ENCODE results near the gene ALG1L2. TPM values are rescaled to one million over a fixed set of nuclear protein-coding genes. Genes with fewer than 3 reads are reported as not detected.
"Not testable (repeated sequence)": the region's sequence is repeated elsewhere in the genome, so short reads cannot be mapped to it uniquely, and the experiment has no call there.

ALG1L2 gene
- total RNA-seq, 1 donor from 2014 or later: not detected

DNA sequence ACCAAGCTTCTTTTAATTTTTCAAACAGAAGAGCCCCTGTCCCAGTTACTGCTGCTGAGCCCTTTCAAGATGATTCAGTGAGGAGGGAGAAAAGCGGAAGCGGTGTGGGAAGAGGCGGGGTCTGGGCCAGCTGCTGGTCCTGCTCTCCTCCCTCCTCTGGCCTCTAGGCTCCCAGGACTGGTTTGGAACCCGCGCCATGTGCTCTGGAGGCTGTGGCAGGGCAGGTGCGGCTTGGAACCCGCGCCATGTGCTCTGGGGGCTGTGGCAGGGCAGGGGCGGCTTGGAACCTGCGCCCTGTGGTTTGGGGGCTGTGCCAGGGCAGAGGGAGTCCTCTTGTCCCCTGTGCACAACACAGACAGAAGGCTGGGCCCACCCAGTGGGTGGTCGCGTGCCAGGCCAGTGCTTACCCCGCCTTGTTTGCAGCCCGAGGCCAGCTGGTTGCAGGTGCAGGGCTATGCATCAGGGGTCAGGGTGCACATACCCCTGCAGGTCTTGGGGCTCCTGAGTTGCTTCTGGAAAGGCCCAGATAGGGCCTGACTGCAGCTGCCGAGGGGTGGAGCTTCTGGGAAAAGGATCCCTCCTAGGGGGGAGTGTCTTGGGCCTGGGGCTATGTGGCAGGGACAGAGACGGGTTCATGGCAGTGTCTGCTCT lies 12.2 kb downstream of the ALG1L2 start:
- intact Hi-C loops (cut with micrococcal nuclease): loop anchor here (1.0 to 5.0 kb wide), 3 partner anchors 17 to 654 kb away; partner anchors contain the start of genes IFT122 and TMCC1

DNA sequence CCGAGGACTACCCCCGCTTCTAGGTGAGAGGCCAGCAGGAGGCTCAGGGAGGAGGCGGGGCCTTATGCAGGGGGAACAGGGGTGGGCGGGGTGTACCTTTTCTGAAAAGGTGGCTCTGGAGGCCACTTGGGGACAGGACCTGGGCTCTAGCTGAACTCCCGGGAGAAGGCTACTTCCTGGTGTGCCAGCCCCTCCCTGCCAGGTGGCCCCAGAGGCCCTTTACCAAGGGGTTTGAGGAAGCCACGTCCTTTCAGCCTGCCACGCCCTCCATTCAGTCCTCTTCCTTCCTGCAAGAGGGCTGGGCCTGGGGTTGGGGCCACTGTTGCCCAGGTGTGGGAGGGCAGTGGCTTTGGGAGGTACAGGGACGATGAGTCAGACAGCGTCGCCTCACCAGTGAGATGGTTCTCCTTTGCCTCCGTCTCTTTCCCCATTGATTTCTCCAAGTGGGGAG lies 12.9 kb downstream of the ALG1L2 start:
- intact Hi-C loops (cut with micrococcal nuclease): loop anchor here (1.0 to 5.0 kb wide), 2 partner anchors 202 to 654 kb away; partner anchors contain the start of genes IFT122 and TMCC1

DNA sequence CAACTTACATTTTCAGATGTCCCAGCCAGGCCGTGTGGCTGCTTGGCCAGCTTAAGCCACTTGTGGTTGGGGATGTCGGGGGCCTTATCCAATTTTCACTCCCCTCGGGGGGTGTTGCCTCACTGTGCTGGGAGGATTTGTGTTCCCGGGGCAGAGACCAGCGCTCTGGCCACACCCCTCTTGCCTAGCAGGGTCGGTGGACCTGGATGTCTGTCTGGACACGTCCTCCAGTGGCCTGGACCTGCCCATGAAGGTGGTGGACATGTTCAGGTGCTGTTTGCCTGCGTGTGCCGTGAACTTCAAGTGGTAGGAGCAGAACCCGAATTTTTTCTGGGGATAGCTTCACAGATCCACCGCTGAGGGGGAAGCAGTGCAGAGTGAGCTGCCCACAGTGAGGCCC lies 14.2 kb downstream of the ALG1L2 start:
- intact Hi-C loops (cut with micrococcal nuclease): loop anchor here (5.0 kb wide), 1 partner anchor 469 kb away; no protein-coding TSS in a partner anchor

DNA sequence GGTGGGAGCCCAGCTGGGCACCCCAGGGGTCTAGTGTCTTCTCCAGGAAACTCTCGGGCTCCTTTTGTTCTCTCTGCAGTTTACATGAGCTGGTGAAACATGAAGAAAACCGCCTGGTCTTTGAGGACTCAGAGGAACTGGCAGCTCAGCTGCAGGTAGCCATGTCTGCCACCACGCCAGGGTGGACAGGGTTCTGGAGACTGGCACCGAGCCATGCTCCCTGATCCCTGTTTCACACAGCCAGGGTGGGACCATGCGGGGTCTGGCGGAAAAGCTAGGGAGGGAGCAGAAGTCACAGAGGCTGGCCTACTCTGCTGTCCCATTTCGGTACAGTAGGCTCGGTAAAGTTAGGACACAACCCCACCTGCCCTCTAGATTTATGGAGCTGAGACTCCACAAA lies 15.5 kb downstream of the ALG1L2 start:
- intact Hi-C loops (cut with micrococcal nuclease): loop anchor here (5.0 kb wide), 1 partner anchor 470 kb away; no protein-coding TSS in a partner anchor

DNA sequence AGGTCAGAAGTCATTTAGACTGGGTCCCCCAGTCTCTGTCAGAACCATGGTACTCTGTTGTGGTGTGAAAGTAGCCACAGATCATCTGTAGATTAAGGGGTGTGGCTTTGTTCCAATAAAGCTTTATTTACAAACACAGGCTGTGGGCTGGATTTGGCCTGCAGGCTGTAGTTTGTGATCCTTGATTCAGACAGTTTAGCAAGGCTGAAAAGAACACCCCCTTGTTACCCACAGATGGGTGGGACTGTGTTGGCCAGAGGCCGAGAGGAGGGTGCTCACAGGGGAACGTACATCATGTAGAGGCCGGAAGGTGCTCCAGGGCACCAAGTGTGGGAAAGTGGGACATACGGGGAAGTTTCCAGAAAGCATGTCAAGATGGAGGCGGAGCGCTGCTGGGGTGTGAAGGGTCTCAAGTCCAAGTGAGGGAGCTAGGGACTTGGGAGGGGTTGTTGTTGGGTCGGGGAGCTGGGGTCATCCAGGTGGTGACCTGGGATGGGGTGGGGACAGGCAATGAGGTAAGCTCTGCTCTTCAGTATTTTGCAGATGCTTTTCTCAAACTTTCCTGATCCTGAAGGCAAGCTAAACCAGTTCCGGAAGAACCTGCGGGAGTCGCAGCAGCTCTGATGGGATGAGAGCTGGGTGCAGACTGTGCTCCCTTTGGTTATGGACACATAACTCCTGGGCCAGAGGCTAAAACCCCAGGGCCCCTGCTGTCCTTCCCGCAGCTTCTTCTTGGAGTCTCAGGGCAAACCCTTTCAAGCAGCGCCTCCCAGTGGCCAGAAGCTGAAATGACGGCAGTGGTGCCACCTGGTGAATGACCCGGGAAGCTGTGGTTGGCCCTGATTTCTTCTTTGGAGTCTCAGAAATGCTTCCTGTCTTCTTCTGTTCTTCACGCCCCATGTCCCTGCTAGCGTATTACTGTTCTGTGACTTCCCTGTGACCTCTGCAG lies 16.3 kb downstream of the ALG1L2 start:
- intact Hi-C loops (cut with micrococcal nuclease): loop anchor here (1.0 to 5.0 kb wide), 3 partner anchors 72 to 471 kb away; no protein-coding TSS in a partner anchor

DNA sequence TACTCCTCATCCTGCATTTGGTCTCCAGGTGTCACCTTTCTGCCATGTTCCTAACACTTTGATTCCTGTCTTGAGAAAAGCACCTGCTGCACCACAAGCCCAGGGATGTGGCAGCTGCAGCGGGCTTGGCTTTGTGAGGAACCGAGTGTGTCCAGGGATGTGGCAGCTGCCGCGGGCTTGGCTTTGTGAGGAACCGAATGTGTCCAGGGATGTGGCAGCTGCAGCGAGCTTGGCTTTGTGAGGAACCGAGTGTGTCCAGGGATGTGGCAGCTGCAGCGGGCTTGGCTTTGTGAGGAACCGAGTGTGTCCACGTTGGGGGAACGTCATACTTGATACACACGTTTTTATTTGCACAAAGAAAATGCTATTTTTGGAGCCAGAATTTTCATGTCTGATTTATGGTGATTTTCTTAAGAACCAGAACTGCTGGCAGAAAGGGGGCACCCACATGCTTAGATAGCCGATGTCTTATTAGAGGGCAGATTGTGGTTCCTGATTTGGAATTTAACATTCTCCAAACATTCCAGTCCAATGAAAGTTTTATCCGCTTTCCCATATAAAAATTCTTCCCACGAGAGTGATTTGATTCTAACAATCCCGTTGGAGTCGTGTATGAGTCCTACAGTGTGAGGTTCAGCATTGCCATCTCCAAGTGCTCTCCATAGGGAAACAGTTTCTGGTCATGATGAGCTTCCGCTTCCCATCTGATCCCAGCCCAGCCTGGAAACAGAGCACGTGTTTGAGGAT lies 17.2 kb downstream of the ALG1L2 start:
- intact Hi-C loops (cut with micrococcal nuclease): loop anchor here (1.0 to 5.0 kb wide), 3 partner anchors 73 to 472 kb away; no protein-coding TSS in a partner anchor

DNA sequence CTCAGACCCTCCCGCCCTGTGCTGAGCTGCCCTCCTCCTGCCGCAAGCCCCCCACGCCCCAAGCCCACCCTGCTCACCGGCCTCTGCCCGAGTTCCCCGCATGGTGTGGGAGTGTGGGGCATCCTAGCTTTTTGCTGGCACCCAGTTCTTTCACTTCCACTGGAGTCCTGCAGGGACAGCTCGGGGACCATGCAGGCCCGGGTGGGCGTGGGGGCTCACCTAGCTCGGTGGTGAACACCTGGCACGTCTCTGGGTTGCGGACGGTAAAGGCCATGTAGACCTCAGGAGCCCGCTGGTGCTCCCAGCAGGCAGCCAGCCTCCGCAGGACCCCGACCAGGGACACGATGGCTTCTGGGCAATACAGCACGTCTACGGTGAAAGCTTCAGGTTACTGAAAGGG lies 20.9 kb downstream of the ALG1L2 start:
- intact Hi-C loops (cut with micrococcal nuclease): not testable (repeated sequence)

DNA sequence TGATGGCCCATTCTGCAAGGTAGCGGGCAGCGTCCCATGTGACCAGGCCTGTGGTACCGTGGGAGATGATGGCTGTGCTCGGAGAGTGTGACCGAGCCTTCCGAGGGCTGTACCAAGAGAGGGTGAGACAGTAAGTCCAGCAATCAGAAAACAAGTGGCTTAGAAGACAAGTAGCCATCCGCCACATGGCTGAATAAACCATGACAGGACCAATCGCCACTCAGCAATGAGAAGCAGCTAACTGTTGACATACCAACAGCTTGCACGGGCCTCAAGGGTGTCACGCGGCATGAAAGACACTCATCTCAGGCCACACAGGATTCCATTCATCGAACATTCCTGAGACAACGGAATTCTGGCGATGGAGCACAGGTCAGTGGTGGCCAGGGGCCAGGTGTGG lies 22.6 kb downstream of the ALG1L2 start:
- intact Hi-C loops (cut with micrococcal nuclease): not testable (repeated sequence)

DNA sequence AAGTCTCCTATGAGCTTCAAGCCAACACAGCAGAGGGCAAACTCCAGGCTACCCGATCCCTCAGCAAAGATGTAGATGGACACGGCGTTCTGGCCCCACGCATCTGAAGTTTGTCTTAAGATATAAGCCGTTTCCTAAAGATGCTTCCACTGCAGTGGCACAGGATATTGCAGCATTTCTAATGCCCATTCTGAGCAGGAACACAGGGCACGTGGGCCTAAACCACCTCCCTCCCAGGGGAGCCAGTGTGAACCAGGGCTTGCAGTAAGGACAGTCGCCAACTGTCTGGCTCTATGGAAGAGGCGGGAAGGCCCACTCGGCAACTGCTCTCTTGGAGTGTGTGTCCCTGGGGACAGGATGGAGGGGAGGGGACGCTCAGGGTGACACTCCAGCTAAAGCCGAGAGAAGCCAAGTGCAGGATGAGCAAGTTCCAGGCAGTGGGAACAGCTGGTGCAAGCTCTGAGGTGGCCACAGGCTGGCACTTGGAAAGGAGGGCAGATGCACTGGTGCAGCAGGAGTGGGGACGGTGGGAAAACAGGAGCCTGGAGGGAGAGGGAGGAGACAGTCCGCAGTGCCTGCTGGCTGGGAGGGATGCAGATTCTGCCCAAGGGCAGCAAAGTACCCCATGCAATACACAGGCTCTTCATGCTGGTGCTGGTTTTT lies 25.8 kb downstream of the ALG1L2 start:
- intact Hi-C loops (cut with micrococcal nuclease): loop anchor here (2.0 kb wide), 1 partner anchor 283 kb away; no protein-coding TSS in a partner anchor

DNA sequence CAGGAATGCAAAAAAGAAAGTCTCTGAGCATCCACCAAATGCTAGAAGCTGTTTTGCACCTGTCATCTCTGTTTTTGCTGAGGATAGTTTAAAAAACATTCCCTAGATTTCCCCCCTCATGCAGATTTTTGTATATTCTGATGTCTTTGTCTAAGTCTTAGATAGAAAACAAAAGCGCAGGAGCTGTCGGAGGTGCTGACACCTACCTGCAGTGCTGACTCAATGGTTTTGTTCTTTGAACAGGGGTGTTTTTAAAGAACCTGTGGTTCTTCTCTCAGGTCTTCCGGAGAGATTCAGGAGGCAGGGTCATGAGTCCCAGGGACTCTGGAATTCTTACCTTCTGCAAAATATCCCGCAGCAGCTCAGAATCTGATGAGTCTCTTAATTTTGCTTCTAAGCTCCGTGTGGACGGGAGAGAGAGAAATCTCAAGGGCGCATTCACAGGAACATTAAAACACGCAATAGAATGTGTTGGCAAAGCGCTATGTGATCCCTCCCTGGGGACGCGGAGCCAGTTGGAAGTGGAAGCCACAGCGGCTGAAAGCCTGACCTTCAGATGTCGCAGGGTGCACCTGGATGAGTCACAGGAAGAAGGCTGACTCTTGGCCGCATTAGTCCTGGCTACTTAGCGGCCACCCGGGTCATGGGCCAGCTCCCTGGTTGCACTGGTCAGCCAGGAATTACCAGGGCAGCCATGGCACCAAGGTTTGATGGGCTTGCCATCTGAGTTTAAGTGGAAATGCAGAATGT lies 27.4 kb downstream of the ALG1L2 start:
- intact Hi-C loops (cut with micrococcal nuclease): not testable (repeated sequence)

DNA sequence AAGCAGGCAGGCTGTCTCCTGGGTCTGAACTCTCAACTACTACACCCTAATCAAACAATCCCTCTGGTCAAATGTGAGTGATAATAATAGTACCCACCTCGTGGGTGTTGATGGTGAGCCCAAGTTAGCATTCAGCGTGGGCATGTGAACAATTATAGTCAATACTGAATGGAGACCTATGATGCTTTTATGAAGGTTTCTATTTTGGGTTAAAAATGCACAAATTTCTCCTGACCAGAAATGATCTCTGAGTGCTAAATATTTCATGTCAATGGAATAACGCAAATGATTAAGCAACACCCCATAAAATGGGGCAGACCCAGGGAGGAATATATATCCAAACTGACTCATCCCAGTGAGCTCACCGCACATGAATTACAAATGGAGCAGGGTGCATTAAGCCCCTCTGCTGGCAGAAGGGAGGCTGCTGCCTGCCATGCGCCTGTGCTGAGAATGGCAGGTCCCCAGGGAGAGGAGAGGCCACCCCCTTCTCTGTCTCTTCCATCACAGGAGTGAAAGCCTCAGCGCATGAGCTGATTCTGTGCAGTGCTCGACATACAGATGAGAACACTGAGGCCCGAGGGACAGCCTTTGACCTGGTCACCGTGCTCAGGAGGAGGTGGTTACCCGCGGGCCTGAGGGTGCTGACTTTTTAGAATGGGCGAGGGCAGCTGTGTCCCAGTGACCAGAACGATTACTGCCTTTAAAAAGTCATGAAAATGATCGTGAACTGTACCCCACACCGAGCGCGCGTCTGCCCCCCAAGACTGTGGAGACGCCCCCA lies 28.9 kb downstream of the ALG1L2 start:
- intact Hi-C loops (cut with micrococcal nuclease): loop anchor here (1.0 to 5.0 kb wide), 12 partner anchors 17 to 988 kb away; partner anchors contain the start of genes ASTE1, ATP2C1, IFT122 and NEK11

DNA sequence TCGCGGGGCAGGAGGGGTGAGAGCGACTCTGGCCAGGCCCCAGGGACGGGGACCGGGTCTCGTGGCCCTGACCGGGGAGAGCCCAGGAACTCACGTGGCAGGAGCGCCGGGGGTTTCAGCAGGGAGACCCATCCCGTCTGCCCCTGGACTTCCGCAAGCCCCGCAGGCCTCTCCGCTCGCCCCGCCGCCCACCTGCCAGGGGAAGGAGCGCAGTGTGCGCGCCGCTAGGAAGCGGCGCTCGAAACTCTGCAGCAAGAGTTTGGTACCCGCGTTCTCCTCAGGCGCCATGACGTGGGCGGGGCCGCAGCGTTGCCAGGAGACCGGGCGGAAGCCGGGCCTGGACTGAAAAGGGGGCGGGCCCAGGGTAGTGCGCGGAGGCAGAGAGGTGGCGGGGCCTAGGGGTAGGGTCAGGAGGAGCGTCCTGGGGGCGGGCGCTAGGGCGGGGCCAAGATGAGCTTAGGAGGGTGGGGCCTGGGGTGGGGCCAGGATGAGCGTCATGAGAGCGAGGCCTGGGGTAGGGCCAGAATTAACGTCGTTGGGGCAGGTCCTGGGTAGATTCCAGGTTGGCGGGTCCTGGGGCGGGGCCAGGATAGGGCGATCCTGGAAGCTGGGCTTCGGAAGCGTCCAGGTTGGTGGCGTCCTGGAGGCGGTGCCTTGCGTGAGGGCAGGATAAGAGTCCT lies 29.7 kb downstream of the ALG1L2 start:
- intact Hi-C loops (cut with micrococcal nuclease): loop anchor here (1.0 to 5.0 kb wide), 12 partner anchors 18 to 989 kb away; partner anchors contain the start of genes ASTE1, ATP2C1, IFT122 and NEK11

DNA sequence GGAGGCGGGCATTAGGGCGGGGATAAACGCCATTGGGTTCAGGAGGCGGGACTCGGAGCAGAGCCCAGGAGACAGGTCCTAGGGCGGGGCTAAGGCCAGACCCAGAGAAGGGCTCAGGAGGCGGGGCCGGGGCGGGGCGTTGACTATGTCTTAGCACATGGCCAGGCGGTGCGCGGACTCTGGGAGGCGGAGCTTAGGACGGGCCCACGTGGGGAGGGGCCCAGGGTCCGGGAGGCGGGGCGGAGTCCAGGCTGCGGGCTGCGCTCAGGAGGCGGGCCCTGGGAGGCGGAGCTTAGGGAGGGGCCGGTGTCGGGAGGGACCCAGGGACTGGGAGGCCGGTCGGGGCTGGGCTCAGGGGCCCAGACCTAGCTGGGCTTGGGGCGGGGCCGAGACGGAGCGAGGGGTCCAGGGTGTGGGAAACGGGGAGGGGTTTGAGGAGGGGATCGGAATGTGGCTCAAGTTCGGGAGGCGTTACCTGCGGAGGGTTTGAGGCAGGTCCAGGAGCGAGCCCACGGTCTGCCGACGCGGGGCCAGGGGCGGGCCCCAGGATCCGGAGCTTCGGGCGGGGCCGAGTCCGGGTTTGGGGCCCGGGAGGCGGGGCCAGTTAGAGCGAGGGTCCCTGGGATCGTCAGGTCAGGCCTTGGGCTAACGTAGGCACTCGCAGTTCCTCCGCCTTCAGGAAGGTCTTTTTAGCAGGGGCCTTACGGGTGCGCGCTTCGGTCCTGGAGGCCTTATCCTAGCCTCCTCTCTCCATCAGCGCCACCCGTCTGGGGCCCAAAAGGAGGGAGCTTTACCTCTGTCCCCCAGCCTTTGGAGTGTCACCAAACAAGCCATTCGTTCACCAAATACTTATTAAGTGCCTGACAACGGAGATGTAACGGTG lies 30.5 kb downstream of the ALG1L2 start:
- intact Hi-C loops (cut with micrococcal nuclease): loop anchor here (1.0 to 5.0 kb wide), 13 partner anchors 19 to 990 kb away; partner anchors contain the start of genes ASTE1, ATP2C1, IFT122 and NEK11

DNA sequence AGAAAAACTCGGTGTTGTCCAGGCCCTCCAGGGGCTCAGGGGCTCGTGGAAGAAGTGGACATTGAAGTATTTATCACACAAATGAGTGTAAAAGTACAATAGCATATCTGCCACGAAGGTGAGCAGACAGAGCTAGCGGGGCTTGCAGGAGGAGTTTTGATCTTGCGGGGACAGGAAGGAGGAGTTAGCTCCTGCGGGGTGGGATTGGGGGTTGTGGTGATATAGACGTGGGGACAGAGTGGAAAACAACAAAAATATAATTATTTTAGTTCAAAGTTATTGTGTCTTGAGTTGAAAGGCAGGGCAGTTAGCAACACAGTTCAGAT lies 31.1 kb downstream of the ALG1L2 start:
- intact Hi-C loops (cut with micrococcal nuclease): loop anchor here (1.0 to 5.0 kb wide), 3 partner anchors 634 to 990 kb away; partner anchors contain the start of genes ATP2C1, PIK3R4 and RAB43

DNA sequence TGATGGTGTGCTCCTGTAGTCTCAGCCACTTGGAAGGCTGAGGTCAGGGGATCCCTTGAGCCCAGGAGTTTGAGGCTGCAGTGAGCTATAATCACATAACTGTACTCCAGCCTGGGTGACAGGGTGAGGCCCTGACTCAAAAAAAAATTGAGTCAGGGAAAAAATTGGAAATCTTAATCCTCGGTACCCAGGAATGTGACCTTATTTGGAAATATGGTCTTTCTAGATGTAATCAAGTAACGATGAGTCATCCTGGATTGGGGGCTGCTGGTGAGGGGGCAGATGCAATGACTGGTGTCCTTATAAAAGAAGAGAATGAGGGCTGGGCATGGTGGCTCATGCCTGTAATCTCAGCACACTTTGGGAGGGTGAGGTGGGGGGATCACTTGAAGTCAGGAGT lies 33.8 kb downstream of the ALG1L2 start:
- intact Hi-C loops (cut with micrococcal nuclease): not testable (repeated sequence)

DNA sequence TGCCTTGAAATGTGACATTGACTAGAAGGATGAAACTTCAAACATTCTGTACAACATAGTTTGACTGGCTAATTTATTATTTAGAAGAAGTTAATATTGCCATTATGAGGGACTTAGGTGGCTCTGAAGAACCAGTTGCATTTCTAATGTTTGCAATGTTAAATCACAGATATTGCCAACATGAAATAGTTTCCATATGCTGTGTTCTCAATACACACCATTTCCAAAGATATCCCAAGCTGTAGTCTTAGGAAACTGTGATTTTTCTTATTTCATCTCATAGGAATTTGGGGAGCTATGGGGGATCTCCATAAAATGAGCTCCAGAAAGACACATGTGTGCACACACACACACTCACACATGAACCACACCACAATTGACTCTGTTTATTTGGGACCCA lies 36.3 kb downstream of the ALG1L2 start:
- intact Hi-C loops (cut with micrococcal nuclease): no loop called here

DNA sequence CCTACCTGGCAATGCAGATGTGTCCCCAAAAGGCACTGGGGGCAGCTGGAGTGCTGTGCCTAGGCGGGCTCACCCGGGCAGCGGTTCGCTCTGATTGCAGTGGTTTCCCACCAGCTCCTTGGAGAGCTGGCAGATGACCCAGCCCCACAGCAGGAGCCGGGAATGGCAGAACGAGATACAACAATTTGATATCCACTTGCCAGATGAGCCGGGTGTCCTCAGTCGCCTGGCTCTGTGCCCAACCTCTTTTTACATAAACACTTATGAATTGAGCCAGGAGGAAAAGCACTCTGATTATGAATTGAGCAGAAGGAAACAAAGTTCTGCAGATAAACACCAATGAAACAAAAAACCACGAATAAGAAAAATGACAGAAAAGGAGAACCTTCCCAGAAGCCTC lies 38.2 kb downstream of the ALG1L2 start:
- intact Hi-C loops (cut with micrococcal nuclease): not testable (repeated sequence)
